Astrocyte (in vitro differentiated cells and primary cell): ENCODE data around the gene ABCA6. TPM values are rescaled to one million over a fixed set of nuclear protein-coding genes. Genes with fewer than 3 reads are reported as not detected.

Experiments used
- DNase-seq: peaks from one replicate; pipeline ENCODE4 v3.0.0-alpha.2; 2010; ENCODE audit warnings: low read depth
- FAIRE-seq: peaks from 2 replicates; lab custom pipeline; 2011; peaks lifted over from hg19 to GRCh38; lab: Jason Lieb, UNC
- H2AFZ ChIP-seq: 2 replicates; pipeline ENCODE4 v1.6.0; 2012; ENCODE audit warnings: low read depth, low read length, inconsistent platforms
- H3K27ac ChIP-seq: 2 replicates; pipeline ENCODE4 v1.5.1; 2011; ENCODE audit warnings: low read depth, low read length, inconsistent platforms
- H3K27me3 ChIP-seq: 2 replicates; pipeline ENCODE4 v1.6.0; 2011; ENCODE audit warnings: low read length, inconsistent platforms; ENCODE audit not compliant: insufficient read depth
- H3K36me3 ChIP-seq: 2 replicates; pipeline ENCODE4 v1.5.1; 2011; ENCODE audit warnings: low read length, inconsistent platforms; ENCODE audit not compliant: insufficient read depth
- H3K4me1 ChIP-seq: 2 replicates; pipeline ENCODE4 v1.5.1; 2011; ENCODE audit warnings: low read length, inconsistent platforms; ENCODE audit not compliant: insufficient read depth
- H3K4me2 ChIP-seq: 2 replicates; pipeline ENCODE4 v1.6.0; 2012; ENCODE audit warnings: low read length, inconsistent platforms
- H3K4me3 ChIP-seq: 2 replicates; pipeline ENCODE4 v1.5.1; 2011; ENCODE audit warnings: low read depth, mild to moderate bottlenecking, low read length, inconsistent platforms; ENCODE audit not compliant: insufficient read depth
- H3K79me2 ChIP-seq: 2 replicates; pipeline ENCODE4 v1.6.0; 2012; ENCODE audit warnings: mild to moderate bottlenecking, low read length, inconsistent platforms; ENCODE audit not compliant: insufficient read depth
- H3K9ac ChIP-seq: 2 replicates; pipeline ENCODE4 v1.6.0; 2012; ENCODE audit warnings: mild to moderate bottlenecking, low read length, inconsistent platforms
- H3K9me3 ChIP-seq: 2 replicates; pipeline ENCODE4 v1.5.1; 2012; ENCODE audit warnings: low read depth, mild to moderate bottlenecking, low read length, inconsistent platforms; ENCODE audit not compliant: insufficient read depth
- H4K20me1 ChIP-seq: 2 replicates; pipeline ENCODE4 v1.6.0; 2012; ENCODE audit warnings: low read length, inconsistent platforms; ENCODE audit not compliant: insufficient read depth
- H3K27ac Mint-ChIP-seq: one replicate; pipeline ENCODE4 v1.8.0; 2021; ENCODE audit warnings: mild to moderate bottlenecking, mixed read lengths; ENCODE audit not compliant: unreplicated experiment
- H3K27me3 Mint-ChIP-seq: one replicate; pipeline ENCODE4 v1.8.0; 2021; ENCODE audit warnings: low read depth, mixed read lengths; ENCODE audit not compliant: unreplicated experiment
- H3K36me3 Mint-ChIP-seq: one replicate; pipeline ENCODE4 v1.8.0; 2021; ENCODE audit warnings: low read depth, mixed read lengths; ENCODE audit not compliant: unreplicated experiment
- H3K4me1 Mint-ChIP-seq: one replicate; pipeline ENCODE4 v1.8.0; 2021; ENCODE audit warnings: low read depth, mixed read lengths; ENCODE audit not compliant: unreplicated experiment
- H3K4me3 Mint-ChIP-seq: one replicate; pipeline ENCODE4 v1.8.0; 2021; ENCODE audit warnings: mild to moderate bottlenecking, moderate library complexity, mixed read lengths; ENCODE audit not compliant: unreplicated experiment
- H3K9me3 Mint-ChIP-seq: one replicate; pipeline ENCODE4 v1.8.0; 2021; ENCODE audit warnings: mild to moderate bottlenecking, mixed read lengths; ENCODE audit not compliant: unreplicated experiment
- EZH2 ChIP-seq: IDR thresholded peaks from 2 replicates; pipeline ENCODE4 v1.6.1; 2012; ENCODE audit warnings: mild to moderate bottlenecking, low read length, inconsistent platforms; ENCODE audit not compliant: insufficient read depth
- total RNA-seq: library from RNA; stranded (reverse); gene quantifications from 2 replicates; pipeline ENCODE4 v1.2.1, GENCODE V29; 2021
- TF ChIP-seq, protein P1 (sequence below): IDR thresholded peaks from 2 replicates; pipeline ENCODE4 v1.5.1; 2011; ENCODE audit warnings: low read depth, mild to moderate bottlenecking, inconsistent platforms, low read length, moderate library complexity; ENCODE audit not compliant: insufficient read depth

ABCA6 gene
- total RNA-seq, 1 donor from 2014 or later, result not detected

DNA sequence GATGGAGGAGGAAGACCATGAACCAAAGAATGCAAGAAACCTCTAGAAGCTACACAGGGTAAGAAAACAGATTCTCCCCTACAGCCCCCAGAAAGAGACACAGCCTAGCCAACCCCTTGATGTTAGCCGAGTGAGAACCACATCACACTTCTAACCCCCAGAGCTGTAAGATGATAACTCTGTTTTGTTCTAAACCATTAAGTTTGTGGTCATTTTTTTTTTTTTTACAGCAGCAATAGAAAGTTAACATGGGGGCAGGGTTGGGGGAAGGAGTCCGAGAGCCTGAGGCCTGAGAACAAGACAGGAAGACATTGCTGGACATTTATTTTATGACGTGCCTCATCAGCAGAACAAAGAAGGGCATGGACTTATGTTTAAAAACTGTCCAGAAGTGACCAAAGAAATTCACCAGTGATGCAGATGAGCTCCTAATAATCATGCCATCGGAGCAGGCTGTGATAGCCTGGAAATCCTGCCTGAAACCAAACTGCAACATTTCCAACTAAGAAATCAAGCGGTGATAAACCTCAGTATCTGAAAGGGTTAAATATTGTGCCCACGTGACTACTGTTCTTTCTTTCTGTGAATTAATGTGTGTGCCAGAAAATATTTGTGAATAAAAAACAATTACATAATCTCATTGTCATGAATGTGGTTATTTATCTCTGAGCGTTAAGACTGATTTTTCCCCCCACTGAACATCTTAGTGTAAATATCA, 82.1 kb downstream of the ABCA6 start:
- peak overlapping the region; percentile 12 for H3K4me2 ChIP-seq
- H3K27me3 Mint-ChIP-seq, result no peaks in the 10 kb centered on the region

DNA sequence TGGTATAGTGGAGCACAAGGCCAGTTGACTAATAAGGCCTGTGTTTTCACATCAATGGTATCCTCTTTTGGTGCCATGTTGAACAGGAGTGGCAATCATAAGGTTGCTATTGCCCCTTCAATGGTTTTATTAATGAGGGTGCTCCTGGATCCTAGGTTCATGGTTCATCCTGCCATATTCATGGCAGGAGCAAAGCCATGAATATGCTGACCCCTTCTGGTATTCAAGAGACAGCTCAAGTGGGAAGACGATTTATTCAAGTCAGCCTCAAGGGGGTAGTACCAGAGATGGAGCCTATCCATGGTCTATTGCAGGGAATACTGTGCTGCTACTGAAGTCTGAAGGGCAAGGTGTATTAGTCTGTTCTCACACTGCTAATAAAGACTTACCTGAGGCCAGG, 83.5 kb downstream of the ABCA6 start:
- Histone ChIP-seq H3K27ac (no peak overlapping the region), H3K79me2 (no peaks in the 10 kb centered on the region), H3K27me3 (no peaks in the 10 kb centered on the region), H4K20me1 (no peaks in the 10 kb centered on the region), H3K4me2 (no peak overlapping the region), H2AFZ (no peak overlapping the region), H3K9me3 (no peaks in the 10 kb centered on the region), H3K36me3 (no peaks in the 10 kb centered on the region), H3K4me3 (no peak overlapping the region), H3K9ac (no peak overlapping the region), H3K4me1 (no peaks in the 10 kb centered on the region)
- FAIRE-seq (no peak), DNase-seq (no peak)
- Mint-ChIP-seq H3K27ac (no peak overlapping the region), H3K4me1 (no peaks in the 10 kb centered on the region), H3K27me3 (no peaks in the 10 kb centered on the region), H3K4me3 (no peak overlapping the region), H3K9me3 (peaks cover 5% of the 10 kb centered on the region), H3K36me3 (no peaks in the 10 kb centered on the region)
- TF ChIP-seq EZH2, result no peak
- TF ChIP-seq, protein P1, sequence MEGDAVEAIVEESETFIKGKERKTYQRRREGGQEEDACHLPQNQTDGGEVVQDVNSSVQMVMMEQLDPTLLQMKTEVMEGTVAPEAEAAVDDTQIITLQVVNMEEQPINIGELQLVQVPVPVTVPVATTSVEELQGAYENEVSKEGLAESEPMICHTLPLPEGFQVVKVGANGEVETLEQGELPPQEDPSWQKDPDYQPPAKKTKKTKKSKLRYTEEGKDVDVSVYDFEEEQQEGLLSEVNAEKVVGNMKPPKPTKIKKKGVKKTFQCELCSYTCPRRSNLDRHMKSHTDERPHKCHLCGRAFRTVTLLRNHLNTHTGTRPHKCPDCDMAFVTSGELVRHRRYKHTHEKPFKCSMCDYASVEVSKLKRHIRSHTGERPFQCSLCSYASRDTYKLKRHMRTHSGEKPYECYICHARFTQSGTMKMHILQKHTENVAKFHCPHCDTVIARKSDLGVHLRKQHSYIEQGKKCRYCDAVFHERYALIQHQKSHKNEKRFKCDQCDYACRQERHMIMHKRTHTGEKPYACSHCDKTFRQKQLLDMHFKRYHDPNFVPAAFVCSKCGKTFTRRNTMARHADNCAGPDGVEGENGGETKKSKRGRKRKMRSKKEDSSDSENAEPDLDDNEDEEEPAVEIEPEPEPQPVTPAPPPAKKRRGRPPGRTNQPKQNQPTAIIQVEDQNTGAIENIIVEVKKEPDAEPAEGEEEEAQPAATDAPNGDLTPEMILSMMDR, result no peak

More for the DNA sequence above, 82.1 kb downstream of the ABCA6 start:
- H3K4me1 Mint-ChIP-seq, result no peaks in the 10 kb centered on the region
- FAIRE-seq, result no peak
- H3K4me3 Mint-ChIP-seq, result no peak overlapping the region
- H3K36me3 Mint-ChIP-seq, result no peaks in the 10 kb centered on the region
- H3K27me3 ChIP-seq, result no peaks in the 10 kb centered on the region
- H3K27ac ChIP-seq, result no peak overlapping the region
- no peak overlapping the region for H3K4me3 ChIP-seq
- peaks cover 5% of the 10 kb centered on the region for H3K9me3 Mint-ChIP-seq
- no peak for TF ChIP-seq EZH2
- TF ChIP-seq, protein P1, result no peak
- no peaks in the 10 kb centered on the region for H3K36me3 ChIP-seq
- no peaks in the 10 kb centered on the region for H3K79me2 ChIP-seq
- no peaks in the 10 kb centered on the region for H3K9me3 ChIP-seq
- no peaks in the 10 kb centered on the region for H4K20me1 ChIP-seq
- H3K27ac Mint-ChIP-seq, result no peak overlapping the region
- no peak overlapping the region for H2AFZ ChIP-seq
- H3K9ac ChIP-seq, result no peak overlapping the region
- no peaks in the 10 kb centered on the region for H3K4me1 ChIP-seq
- no peak for DNase-seq

DNA sequence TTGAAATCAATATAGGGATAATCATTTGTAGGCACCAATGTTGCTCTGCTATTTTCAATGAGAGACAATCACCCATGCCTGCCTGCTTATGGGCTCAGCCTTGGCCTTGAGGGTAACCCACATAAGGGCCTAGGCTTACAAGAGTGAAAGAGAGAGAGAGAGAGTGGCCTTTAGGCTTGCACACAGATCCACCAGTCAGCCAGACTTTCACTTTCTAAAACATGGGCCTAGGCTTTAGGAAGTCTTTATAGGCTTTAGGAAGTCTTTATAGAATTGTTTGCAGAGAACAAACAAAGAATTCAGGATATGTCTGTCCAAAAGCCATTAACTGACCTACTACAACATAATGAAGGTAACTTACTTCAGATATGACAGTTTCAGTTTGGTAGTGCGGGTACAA, 84.4 kb downstream of the ABCA6 start:
- Histone ChIP-seq H3K27me3 (no peaks in the 10 kb centered on the region), H3K4me2 (no peak overlapping the region), H3K4me1 (no peaks in the 10 kb centered on the region), H3K27ac (no peak overlapping the region), H3K9me3 (no peaks in the 10 kb centered on the region), H3K36me3 (no peaks in the 10 kb centered on the region), H4K20me1 (no peaks in the 10 kb centered on the region), H3K9ac (no peak overlapping the region), H2AFZ (no peak overlapping the region), H3K4me3 (no peak overlapping the region), H3K79me2 (no peaks in the 10 kb centered on the region)
- TF ChIP-seq, protein P1, result no peak
- TF ChIP-seq EZH2, result no peak
- Mint-ChIP-seq H3K4me3 (no peak overlapping the region), H3K9me3 (peaks cover 5% of the 10 kb centered on the region), H3K27ac (no peak overlapping the region), H3K36me3 (no peaks in the 10 kb centered on the region), H3K4me1 (no peaks in the 10 kb centered on the region), H3K27me3 (no peaks in the 10 kb centered on the region)
- no peak for FAIRE-seq
- DNase-seq, result no peak
